A204.1 (cell line): ENCODE results near the gene HRK.

Experiments
- FAIRE-seq: peaks from 2 replicates; lab custom pipeline; 2012; peaks lifted over from hg19 to GRCh38; lab: Jason Lieb, UNC

The HRK gene

DNA sequence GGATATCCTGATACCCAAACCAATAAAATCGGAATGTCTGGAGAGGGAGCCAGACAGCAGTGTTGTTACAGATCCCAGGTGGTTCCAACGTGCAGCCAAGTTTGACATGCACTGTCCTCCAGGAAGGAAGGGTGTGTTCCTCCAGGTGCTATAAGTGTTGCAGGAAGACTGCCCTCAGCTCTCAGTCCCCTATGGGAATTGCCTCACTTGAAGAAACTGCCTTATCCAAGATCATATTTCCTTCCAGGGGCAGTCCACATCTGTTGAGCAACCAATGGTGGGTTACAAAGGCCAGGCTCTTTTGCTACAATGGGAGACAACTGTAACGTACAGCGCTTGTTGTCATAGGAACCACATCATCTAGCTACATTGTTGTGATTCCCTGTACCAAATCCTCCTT is 16.2 kb upstream of the HRK start:
- no peak for FAIRE-seq

DNA sequence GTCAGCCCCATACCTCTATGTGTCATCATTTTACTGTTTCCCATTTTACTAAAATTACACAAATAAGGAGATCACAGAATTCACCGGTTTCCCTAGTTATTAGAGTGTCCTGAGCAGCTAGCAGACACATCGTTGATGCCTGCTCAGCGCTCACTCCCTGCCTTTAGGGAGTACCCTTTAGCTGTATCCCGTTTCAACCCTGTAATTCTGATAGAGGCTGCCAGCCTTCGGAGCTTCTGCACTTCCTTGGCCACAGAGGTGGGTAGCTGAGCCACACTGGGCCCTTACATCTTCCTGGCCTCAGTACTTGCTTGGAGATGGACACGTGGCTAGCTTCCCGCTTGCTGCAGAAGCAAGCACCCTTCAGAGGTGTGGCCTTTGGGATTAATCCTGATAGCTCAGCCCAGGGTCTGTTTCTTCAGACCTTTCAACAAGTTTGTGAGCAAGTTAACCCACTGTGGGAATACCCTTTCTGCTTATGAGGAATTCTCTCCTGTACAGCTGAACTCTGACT is 15.2 kb upstream of the HRK start:
- FAIRE-seq, result no peak

DNA sequence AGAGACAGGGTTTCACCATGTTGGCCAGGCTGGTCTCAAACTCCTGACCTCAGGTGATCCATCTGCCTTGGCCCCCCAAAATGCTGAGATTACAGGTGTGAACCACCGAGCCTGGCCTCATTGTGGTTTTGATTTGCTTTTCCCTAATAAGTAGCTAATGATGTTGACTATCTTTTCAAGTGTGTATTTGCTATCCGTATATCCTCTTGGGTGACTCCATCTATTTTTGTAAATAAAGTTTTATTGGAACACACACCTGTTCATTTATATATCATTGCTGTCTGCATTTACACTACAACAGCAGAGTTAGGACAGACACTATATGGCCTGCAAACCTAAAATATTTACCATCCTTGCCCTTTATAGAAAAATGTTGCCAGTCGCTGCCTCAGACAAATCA is 13.7 kb upstream of the HRK start:
- no peak for FAIRE-seq

DNA sequence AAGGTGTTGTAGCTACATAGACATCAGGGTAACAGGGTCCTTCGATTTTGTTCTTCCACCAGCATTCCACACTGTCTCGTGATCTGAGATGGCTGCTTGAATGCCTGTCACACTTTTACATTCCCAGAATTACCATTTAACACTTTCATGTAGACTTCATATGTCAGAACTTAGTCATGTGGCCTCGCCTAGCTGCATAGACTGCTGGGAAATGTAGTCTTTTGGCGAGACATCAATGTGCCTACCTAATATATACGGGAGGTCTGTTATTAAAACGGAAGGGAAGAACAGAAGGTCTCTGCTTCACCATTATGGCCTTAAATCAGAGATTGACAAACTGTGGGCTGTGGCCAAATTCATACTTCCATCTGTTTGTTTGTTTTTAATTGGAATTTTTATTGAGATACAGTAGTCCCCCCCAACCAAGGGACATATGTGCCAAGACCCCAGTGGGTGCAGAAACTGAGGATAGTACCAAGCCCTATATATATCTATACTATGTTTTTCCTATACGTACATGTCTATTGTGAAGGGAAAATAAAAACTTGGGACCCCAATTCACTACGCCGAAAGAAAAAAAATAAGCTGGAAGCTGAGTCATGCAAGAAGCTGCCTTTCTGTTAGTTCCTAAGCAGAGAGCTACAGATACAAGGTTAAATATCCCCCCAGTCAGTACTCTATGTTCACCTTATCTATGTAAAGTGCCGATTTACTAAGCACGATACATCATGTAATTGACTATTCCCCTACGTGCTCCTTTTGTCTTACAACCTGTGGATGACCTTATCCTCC is 11.3 kb upstream of the HRK start:
- FAIRE-seq, result no peak

DNA sequence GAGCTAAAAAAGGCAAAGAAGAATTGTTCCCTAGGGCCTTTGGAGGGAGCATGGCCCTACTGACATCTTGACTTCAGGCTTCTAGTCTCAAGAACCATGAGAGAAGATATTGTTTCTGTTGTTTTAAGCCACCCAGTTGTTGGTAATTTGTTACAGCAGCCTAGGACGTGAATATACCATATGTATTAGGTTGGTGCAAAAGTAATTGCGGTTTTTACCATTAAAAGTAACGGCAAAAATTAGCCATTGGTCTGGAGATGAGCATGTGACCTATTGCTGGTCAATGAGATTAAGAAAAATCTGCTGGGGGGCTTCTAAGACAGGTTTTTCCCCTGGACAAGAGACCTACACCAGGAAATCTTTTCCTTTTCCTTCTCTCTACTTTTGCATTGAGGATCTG is 9.8 kb upstream of the HRK start:
- FAIRE-seq, result no peak

DNA sequence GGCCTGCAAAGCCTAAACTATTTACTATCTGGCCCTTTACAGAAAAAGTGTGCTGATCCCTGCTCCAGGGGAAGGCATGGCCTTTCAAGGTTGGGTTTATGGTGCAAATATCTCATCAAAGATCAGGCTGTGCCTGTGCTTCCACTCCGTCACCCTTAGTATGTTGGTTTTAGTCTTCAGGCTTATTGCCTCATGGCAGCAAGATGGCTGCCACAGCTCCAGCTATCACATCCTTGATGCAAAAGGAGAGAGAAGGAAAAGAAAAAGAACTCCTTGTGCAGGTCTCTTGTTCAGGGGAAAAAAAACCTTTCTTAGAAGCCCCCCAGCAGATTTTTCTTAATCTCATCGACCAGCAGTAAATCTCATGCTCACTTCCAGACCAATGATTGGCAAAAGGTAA is 9.1 kb upstream of the HRK start:
- FAIRE-seq, result no peak

DNA sequence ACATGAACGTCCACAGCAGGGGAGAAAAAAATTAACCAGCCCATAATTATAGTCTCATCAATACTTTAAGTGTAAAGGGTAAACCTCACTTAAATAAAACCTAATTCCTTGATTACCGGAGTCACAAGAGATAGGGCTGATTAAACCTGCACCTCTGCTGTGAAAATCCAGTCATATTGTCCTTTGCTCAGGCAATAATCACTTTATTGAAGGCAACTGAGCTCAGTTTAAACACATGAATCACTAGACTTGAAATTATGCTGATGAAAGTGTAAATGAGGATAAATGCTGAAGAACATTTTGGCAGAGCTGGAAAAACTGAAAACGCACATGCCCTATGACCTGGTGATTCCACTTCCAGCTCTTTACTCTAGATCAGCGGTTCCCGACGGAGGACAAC is 6.7 kb upstream of the HRK start:
- FAIRE-seq, result no peak

DNA sequence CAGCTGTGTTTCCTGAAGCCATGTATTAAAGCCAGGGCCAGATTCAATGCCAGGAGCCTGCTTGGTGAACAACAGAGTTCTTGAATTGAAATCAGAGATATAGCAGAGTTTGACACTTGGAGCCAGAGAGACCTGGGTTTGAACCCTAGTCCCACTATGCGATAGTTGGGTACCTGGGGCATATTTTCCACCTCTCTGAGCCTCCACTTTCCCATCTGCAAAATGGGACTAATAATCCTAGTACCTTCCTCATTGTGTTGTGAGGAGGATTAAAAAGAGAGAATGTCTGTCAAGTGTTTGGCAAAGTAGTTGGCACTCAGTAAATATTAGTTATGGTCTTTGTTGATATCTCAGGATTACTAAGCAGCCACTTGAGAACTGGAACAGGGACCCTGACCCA is 6.0 kb upstream of the HRK start:
- FAIRE-seq, result no peak

DNA sequence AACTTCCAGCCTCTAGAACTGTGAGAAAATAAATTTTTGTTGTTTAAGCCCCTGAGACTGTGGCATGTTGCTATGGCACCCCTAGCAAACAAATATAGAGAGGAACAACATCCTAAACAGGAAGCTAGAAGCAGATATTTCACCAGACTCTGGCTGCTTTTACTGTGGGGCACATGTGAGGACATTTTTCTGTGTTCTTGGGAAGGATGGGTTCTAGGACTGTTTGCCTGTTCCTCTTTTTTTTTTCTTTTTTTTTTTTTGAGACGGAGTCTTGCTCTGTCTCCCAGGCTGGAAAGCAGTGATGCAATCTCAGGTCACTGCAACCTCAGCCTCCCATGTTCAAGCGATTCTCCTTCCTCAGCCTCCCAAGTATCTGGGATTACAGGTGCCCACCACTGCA is 4.2 kb upstream of the HRK start:
- FAIRE-seq, result no peak

DNA sequence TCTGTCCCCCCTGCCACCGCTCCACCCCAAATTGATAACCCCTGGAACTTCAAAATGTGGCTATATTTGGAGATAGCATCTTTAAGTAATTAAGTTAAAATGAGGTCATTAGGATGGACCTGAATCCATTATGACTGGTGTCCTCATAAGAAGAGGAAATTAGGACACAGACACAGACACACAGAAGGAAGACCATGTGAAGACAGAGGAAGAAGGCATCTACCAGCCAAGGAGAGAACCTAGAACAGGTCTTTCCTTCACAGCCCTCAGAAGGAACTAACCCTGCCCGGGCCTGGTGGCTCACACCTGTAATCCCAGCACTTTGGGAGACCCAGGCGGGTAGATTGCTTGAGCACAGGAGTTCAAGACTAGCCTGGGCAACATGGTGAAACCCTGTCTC is 3.6 kb upstream of the HRK start:
- FAIRE-seq, result no peak

DNA sequence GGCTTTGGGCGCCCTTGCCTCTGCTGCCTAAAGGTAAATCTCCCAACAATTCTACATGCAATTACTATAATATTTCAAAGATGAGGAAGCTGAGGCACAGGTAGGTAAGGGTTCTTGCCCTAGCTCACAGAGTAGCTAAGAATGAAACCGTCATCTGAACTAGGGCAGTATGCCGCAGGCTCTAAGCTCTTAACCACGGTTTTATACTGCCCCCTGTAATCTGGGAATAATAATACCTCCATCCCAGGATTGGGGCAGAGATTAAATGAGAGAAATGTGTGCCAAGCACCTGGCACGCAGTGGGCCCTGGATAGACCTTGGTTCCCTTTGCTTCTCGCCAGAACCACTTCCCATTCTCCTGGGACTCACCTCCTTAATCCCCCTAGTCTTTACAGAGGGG is 1.5 kb upstream of the HRK start:
- no peak for FAIRE-seq

DNA sequence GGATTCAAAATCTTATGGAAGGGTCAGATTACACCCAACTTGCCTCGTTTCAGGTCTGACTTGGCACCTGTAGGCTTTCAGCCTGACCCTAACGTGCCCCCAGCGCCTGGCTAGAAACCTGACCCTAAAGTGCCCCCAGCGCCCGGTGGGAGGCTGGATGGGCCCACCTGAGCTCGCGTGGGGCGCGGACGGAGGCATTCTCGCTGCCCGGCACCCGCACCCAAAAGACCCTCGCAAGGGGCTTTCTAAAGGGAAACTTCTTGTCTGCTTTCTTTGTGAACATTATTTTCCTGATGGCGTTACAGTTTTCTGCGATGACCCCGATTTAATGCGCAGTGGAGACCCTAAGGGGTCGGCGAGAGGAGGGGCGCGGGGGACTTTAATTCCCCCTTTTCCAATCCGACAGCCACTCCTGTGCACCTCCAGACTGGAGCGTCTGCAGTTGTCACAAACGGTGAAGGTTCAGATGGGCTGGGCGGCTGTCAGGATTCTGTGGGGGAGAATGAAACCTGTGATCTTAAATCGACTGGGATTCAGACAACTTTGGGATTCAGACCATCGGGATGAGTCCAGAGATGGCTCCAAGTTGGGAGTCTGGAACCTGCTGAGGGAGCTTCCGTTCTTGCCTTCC is 751 bp upstream of the HRK start:
- FAIRE-seq, result no peak

DNA sequence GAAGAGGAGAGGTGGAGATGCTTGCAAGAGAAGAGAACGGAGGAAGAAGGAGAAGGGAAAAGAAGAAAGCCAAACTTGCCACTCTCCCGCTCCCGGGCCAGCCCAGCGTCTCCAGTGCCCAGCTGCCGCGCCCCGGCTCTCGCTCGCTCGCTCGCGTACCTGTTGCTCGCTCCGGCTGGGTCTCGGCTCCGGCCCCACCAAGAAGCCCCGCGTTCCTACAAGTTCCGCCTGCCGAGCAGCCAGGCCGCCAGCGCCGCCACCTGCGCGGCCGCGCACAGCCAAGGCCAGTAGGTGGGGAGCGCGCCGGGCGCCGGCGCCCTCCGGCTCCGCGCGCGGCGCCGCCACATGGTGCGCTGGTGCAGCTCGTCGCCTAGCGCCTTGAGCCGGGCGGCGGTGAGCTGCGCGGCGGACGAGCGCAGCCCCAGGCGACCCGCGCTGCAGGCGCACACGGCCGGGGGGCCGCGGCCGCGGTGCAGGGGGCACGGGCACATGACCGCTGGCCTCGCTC is 370 bp downstream of the HRK start:
- FAIRE-seq, result no peak

DNA sequence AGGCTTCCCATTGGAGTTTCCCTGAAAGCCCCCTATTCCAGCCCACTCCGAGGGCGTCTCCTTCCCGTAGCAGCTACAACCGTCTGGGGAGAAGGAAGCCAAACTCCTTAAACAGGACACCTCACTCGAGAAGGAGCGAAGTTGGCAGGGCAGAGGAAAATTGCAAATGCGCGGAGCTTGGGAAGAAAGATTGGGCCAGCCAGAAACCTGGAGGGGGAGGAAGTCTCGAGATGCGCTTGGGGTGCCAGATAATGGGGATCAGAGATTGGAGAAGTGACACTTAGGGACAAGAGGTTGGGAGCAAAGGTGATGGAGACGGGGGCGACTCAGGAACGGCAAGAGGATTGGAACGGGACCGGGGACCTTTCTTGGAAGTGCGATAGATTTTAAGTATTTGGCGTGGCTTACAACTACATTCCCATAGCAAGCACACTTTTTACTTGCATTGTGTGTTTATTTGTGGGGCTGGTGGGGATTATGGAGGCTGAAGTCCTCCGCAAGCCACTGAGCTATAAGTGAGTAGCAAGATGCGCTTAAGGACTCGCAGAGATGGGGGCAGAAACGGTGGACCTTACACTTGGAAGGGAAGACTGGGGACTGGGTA is 926 bp downstream of the HRK start:
- no peak for FAIRE-seq

DNA sequence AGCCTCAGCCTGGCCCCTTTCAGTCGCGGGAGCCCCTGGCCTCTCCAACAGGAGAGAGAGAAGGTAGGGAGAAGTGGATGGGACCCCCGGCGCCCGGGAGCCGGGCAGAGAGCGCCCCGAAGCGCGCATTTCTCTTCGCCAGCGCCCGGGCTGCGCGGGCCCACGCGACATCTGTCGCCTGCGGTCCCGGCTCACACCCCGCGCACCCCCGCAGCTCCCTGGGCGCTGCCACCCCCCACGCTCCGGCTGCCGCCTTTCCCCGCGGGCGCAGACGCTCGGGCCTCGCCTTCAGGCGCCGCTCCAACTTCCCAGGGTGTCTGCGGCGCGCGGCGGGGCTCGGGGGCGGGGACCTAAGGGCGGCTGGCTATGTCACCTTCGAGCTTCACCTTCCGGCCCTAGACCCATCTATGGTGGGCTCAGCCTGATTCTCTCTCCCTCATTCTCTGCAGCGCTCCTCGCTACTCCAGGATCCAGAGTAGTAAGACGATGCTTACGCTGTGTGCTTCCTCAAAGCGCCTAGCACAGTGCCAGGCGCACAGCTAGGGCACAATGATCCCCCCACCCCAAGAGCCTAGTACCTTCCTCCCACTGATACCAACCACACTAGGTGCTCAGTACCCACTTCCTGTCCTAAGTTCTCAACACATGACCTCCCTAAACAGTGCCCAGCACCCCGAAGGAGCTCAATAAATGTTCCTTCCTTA is 1.6 kb downstream of the HRK start:
- FAIRE-seq, result no peak

DNA sequence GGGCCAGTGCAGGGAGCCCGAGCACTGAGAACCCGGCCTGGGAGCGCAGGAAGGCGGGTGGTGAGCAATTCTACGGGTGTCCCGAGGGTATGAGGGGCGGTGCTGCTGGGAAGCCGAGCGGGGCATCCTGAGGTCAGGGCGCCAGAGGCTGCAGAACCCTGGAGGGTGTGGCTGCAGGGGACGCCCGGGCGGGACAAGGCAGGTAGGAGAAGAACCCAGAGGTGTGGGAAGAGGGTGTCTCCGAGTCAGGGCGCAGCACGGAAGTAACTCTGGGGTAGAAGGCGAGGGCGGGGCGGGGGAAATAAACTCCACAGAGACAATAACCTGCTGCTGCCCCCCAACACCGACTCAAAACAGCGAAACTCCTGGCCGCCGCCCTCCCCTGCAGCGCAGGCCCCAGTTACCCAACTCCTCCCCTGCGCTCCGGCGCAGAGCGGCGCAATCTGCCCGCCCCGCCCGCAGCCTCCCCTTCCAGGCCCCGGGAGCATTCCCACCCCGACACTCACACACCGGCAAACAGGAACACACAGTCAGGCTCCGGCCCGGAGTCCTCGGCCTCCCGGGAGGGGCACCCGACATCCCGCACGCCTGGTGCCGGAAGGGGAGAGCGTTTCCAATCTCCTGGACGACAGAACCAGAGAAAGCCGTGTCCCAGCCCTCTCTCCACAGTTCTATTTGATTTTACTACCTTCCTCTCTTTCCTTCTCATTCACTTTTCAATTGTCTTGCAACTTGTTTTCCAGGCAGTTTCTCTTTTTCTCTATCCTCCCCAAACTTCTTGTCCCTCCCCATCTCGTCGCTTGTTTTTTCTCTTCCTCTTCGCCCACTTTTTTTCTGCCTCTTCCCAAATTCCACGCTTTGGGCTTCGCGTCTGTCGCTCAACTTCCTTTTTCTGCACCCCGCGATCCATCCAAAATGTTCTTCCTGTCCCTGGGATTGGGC is 2.4 kb downstream of the HRK start:
- no peak for FAIRE-seq

DNA sequence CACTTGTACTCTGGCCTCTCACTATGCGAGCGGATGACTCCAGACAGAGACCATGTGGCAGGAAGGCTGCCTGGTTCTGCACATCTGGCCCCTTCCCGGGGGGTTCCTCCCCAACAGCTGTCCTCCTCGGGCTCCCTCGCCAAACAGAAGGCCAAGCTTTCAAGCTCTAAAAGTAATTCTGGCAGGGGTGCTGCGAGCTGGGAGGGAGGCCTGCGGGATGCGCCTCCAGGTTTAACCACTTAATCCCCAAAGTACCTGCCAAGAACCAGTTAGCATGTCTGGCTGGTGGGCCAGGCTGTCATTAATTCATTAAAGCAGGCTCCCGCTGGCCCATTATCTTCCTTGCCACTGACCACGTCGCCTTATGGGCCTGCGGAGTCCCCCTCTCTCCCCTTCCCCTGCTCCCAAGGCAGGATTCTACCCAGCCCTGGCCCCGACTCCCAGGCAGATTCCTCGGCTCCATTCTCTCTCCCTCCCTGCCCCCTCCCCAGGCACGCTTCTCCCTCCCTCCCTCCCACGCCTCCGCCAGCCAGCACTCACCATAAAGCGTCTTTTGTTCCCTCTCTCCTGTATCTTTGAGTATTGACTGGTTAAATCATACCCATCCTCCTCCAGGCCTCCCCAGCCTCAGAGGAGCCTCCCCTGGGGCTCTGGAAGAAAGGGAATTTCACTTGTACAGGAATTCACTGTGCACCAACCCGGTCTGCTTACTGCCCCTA is 4.9 kb downstream of the HRK start:
- FAIRE-seq, result no peak

DNA sequence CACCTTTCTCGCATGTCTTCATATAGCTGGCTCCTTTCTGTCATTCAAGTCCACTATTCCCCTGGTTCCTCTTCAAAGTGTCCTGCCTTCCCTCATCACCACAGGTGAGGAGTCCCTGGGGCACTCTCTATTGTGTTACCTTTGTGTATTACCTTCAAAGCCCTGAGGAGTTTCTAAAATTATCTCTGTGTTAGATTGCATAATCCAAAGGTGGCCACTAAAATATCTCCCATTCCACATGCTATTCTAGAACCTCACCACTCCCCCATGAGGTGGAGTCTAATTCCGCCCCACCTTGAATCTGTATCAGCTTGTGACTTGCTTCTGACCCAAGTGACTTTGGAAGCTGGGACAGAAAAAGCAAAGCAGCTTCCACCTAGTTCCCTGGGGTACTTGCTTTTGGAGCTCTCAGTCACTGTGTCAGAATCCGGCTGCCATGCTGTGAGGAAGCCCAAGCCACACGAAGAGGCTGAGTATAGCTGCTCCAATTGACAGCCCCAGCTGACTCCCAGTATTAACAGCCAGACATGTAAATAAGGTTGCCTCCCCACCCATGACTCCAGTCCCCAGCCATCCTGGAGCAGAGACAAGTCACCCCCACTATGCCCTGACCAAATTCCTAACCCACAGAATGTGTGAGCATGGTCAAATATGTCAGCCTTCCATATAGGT is 6.8 kb downstream of the HRK start:
- FAIRE-seq, result no peak

DNA sequence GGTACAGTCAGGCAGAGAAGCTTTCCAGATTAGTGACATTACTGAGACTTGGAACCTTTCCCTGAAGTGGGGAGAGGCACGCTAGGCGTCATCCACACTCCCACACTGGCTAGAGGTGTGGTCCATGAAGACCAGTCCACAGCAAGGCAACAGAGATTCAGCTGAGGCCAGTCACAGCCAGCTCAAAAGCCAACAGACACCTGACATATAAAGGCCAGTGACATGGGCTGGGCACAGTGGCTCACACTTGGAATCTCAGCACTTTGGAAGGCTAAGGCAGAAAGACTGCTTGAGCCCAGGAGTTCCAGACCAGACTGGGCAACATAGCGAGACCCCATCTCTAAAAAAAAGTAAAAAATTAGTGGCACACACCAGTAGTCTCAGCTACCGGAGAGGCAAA is 10.9 kb downstream of the HRK start:
- FAIRE-seq, result no peak

DNA sequence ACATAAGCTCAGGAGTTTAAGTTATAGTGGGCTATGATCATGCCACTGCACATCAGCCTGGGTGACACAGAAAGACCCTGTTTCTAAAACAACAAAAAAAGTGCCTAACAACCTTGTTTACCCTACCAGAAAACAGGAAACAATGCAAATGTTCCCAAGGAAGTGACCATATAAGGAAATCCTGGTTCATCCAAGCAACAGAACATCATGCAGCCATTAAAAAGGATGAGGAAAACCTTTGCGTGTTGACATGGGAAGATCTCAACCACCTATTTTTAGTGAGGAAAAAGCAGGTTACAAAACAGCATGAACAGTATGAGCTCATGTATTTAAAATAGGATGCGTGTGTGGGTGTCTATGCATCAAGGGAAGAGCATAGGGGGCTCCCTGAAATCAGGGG is 13.7 kb downstream of the HRK start:
- no peak for FAIRE-seq
